Fibroblast of skin of right quadriceps (primary cell): Measurements from ENCODE around the gene EIF2S1.
A peak's percentile ranks its signal among the peaks of the same experiment; 100 is the strongest.
"Not testable (repeated sequence)": the region's sequence is repeated elsewhere in the genome, so short reads cannot be mapped to it uniquely, and the experiment has no call there.

ENCODE experiments used
- DNase-seq: peaks from one replicate; pipeline ENCODE4 v3.0.0-alpha.2; 2013

EIF2S1 gene

GRCh38 chr14:67372833-67373232 is 12.7 kb downstream of the EIF2S1 start:
- DNase-seq = no peak

- DNase-seq = no peak
Measured at GRCh38 chr14:67373347-67373746, 13.2 kb downstream of the EIF2S1 start.

- DNase-seq = no peak
Measured at GRCh38 chr14:67377916-67378315, 17.8 kb downstream of the EIF2S1 start.

GRCh38 chr14:67385120-67385519 is 25.0 kb downstream of the EIF2S1 start:
- no peak for DNase-seq

GRCh38 chr14:67385618-67386017 is 25.5 kb downstream of the EIF2S1 start:
- no peak for DNase-seq

- no peak for DNase-seq
Measured at GRCh38 chr14:67387195-67387594, 27.1 kb downstream of the EIF2S1 start.

- DNase-seq = no peak
Measured at GRCh38 chr14:67389275-67389674, 29.1 kb downstream of the EIF2S1 start.

- DNase-seq = no peak
Measured at GRCh38 chr14:67389811-67390534, 29.8 kb downstream of the EIF2S1 start.

- no peak for DNase-seq
Measured at GRCh38 chr14:67391268-67391667, 31.1 kb downstream of the EIF2S1 start.

GRCh38 chr14:67392123-67392522 is 32.0 kb downstream of the EIF2S1 start:
- no peak for DNase-seq

- no peak for DNase-seq
Measured at GRCh38 chr14:67392800-67393199, 32.7 kb downstream of the EIF2S1 start.

- DNase-seq = no peak
Measured at GRCh38 chr14:67393689-67394088, 33.6 kb downstream of the EIF2S1 start.

- no peak for DNase-seq
Measured at GRCh38 chr14:67395086-67395875, 35.2 kb downstream of the EIF2S1 start.

- DNase-seq = peak; percentile 21
Measured at GRCh38 chr14:67395876-67396189, 35.7 kb downstream of the EIF2S1 start.

- DNase-seq = peak; percentile 58
Measured at GRCh38 chr14:67396381-67396970, 36.3 kb downstream of the EIF2S1 start.

GRCh38 chr14:67397536-67397935 is 37.4 kb downstream of the EIF2S1 start:
- DNase-seq = no peak

- DNase-seq = no peak
Measured at GRCh38 chr14:67400434-67400833, 40.3 kb downstream of the EIF2S1 start.

- no peak for DNase-seq
Measured at GRCh38 chr14:67405771-67406170, 45.6 kb downstream of the EIF2S1 start.

GRCh38 chr14:67408122-67408801 is 48.1 kb downstream of the EIF2S1 start:
- not testable (repeated sequence) for DNase-seq

- DNase-seq = no peak
Measured at GRCh38 chr14:67409461-67409860, 49.3 kb downstream of the EIF2S1 start.

- no peak for DNase-seq
Measured at GRCh38 chr14:67410313-67410712, 50.2 kb downstream of the EIF2S1 start.

GRCh38 chr14:67411370-67411769 is 51.2 kb downstream of the EIF2S1 start:
- DNase-seq = no peak

- peak; percentile 28 for DNase-seq
Measured at GRCh38 chr14:67411820-67412421, 51.8 kb downstream of the EIF2S1 start, which contains the start of gene PLEK2. Gene PLEK2 (minus strand): TSS chr14:67412165. CDS start chr14:67412059, 106 bp downstream.
